ENCODE results near the gene PPIE.

DNA sequence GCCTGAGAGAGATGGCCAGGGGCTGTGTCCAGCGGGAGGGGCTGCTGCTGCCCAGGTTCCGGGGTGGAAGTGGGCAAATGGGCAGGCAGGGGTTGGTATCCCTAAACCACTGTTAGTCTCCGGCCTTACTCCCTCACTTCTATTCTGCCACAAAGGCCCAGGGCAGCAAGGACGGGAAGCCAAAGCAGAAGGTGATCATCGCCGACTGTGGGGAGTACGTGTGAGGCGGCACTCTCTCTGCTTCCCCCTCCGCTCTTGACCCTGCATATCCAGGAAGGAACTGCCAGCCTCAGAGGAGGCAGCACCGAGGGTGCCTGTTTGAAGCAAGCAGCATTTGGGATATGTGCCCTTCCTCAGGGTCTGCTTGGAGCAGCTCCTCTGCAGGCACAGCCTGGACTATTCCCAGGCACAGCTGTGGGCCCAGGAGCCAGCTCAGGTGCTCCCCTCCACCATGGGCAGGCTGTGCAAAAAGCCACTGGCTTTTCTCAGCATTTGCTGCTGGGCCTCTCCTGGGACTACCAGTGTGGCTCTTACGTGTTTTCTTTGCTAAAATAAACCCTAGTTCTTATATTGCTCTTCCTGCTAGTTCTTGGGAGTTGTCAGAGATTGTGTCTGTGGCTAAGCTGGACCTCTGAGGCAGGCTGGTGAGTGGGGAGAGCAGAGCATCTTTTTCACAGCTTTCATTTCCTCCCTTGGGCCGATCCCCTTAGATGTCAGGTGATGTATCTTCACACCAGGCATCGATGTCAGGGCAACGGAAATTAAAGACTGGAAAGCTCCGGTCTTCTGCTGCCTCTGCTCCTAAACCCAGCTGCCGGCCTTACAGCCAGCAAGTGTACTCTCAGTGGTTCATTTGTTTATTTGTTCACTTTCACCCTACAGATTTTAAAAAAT is 14.7 kb downstream of the PPIE start:
- TF ChIP-seq, protein P1, sequence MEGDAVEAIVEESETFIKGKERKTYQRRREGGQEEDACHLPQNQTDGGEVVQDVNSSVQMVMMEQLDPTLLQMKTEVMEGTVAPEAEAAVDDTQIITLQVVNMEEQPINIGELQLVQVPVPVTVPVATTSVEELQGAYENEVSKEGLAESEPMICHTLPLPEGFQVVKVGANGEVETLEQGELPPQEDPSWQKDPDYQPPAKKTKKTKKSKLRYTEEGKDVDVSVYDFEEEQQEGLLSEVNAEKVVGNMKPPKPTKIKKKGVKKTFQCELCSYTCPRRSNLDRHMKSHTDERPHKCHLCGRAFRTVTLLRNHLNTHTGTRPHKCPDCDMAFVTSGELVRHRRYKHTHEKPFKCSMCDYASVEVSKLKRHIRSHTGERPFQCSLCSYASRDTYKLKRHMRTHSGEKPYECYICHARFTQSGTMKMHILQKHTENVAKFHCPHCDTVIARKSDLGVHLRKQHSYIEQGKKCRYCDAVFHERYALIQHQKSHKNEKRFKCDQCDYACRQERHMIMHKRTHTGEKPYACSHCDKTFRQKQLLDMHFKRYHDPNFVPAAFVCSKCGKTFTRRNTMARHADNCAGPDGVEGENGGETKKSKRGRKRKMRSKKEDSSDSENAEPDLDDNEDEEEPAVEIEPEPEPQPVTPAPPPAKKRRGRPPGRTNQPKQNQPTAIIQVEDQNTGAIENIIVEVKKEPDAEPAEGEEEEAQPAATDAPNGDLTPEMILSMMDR (conservative IDR thresholded peaks at IDR 0.05; ENCODE audit: low read depth, low read length) = no peak
- no peak for TF ChIP-seq POLR2A (IDR thresholded peaks at IDR 0.05; ENCODE audit: low read depth, low read length)
- TF ChIP-seq RCOR1 (IDR thresholded peaks at IDR 0.05; ENCODE audit: insufficient replicate concordance, low read length) = no peak
- no peak for TF ChIP-seq FOS (IDR thresholded peaks at IDR 0.05; ENCODE audit: low read depth, low read length)
- no peak for TF ChIP-seq MAFK (IDR thresholded peaks at IDR 0.05; ENCODE audit: low read depth, low read length)
- TF ChIP-seq RAD21 (IDR thresholded peaks at IDR 0.05; ENCODE audit: low read length) = no peak
- TF ChIP-seq RFX5 (IDR thresholded peaks at IDR 0.05; ENCODE audit: low read depth, low read length) = no peak
- TF ChIP-seq, protein P2, sequence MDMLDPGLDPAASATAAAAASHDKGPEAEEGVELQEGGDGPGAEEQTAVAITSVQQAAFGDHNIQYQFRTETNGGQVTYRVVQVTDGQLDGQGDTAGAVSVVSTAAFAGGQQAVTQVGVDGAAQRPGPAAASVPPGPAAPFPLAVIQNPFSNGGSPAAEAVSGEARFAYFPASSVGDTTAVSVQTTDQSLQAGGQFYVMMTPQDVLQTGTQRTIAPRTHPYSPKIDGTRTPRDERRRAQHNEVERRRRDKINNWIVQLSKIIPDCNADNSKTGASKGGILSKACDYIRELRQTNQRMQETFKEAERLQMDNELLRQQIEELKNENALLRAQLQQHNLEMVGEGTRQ (IDR thresholded peaks at IDR 0.05; ENCODE audit: low read depth, low read length) = no peak
- TF ChIP-seq CEBPB (IDR thresholded peaks at IDR 0.05; ENCODE audit: low read depth, low read length) = no peak
- TF ChIP-seq BHLHE40 (IDR thresholded peaks at IDR 0.05; ENCODE audit: low read depth, low read length) = no peak
- no peak for TF ChIP-seq MXI1 (IDR thresholded peaks at IDR 0.05; ENCODE audit: borderline replicate concordance, low read depth, low read length)
- TF ChIP-seq SMC3 (IDR thresholded peaks at IDR 0.05; ENCODE audit: low read depth, low read length) = no peak

Data from IMR-90 (cell line).